Measurements from ENCODE around the gene CRLF3. TPM values are rescaled to one million over a fixed set of nuclear protein-coding genes. Genes with fewer than 3 reads are reported as not detected.
"Not testable (repeated sequence)": the region's sequence is repeated elsewhere in the genome, so short reads cannot be mapped to it uniquely, and the experiment has no call there.

CRLF3 gene
- total and polyA plus RNA-seq, 12 donors = 3.1 to 18.0 (median 6.8) TPM

- Histone ChIP-seq H3K4me3 (peak overlapping the region in 1 of 4 donors; percentile 96), H3K36me3 (replicated peaks in 1 of 2) (no peaks in the 10 kb centered on the region)
- DNase-seq = no peak
Measured at GRCh38 chr17:30821871-30822723, 2.4 kb downstream of the CRLF3 start.

GRCh38 chr17:30819971-30820705, 4.4 kb downstream of the CRLF3 start:
- Histone ChIP-seq H3K4me3 (no peak overlapping the region), H3K4me1 (replicated peaks in 1 of 2) (peaks cover 8 to 28% of the 10 kb centered on the region in 2 donors), H3K9me3 (replicated peaks in 1 of 3) (no peaks in the 10 kb centered on the region), H3K36me3 (replicated peaks in 1 of 2) (no peaks in the 10 kb centered on the region), H3K27ac (no peak overlapping the region), H3K27me3 (no peaks in the 10 kb centered on the region)
- DNase-seq = no peak
- intact Hi-C loops (cut with DNase I) = loop anchor here (10.0 kb wide), 1 partner anchor 105 kb away; no protein-coding TSS in a partner anchor
- TF ChIP-seq POLR2A (IDR thresholded peaks at IDR 0.05) (no peak), CTCF (IDR thresholded peaks at IDR 0.05) (no peak)
- WGBS, 4 donors = 72 to 79% (median 77%) methylated on average over 7 to 8 of the region's 8 CpGs

More at GRCh38 chr17:30821871-30822723, 2.4 kb downstream of the CRLF3 start:
- H3K27me3 ChIP-seq = no peaks in the 10 kb centered on the region
- TF ChIP-seq POLR2A (IDR thresholded peaks at IDR 0.05) (no peak), CTCF (IDR thresholded peaks at IDR 0.05) (no peak)
- intact Hi-C loops (cut with DNase I) = loop anchor here (10.0 kb wide), 1 partner anchor 107 kb away; no protein-coding TSS in a partner anchor
- H3K9me3 ChIP-seq (replicated peaks in 1 of 3) = no peaks in the 10 kb centered on the region
- H3K4me1 ChIP-seq (replicated peaks in 1 of 2) = peaks cover 9 to 31% of the 10 kb centered on the region in 2 donors
- peak overlapping the region in 1 of 5 donors; percentile 7 for H3K27ac ChIP-seq
- WGBS, 4 donors = 47 to 53% (median 48%) methylated on average over 9 of the region's 9 CpGs

- 88 to 97% (median 94%) methylated on average over 7 of the region's 7 CpGs for WGBS, 4 donors
- DNase-seq = no peak
- Histone ChIP-seq H3K27me3 (no peaks in the 10 kb centered on the region), H3K9me3 (replicated peaks in 1 of 3) (no peaks in the 10 kb centered on the region), H3K4me3 (no peak overlapping the region), H3K36me3 (replicated peaks in 1 of 2) (no peaks in the 10 kb centered on the region), H3K4me1 (replicated peaks in 1 of 2) (peaks cover 8 to 10% of the 10 kb centered on the region in 2 donors), H3K27ac (no peak overlapping the region)
- intact Hi-C loops (cut with DNase I) = no loop called here
- TF ChIP-seq CTCF (IDR thresholded peaks at IDR 0.05) (no peak), POLR2A (IDR thresholded peaks at IDR 0.05) (no peak)
Measured at GRCh38 chr17:30816165-30816564, 8.3 kb downstream of the CRLF3 start.

- DNase-seq = peak in 3 of 7 donors; percentile 22 to 55 (median 24)
- H3K27ac ChIP-seq; H3K9me3 ChIP-seq (replicated peaks in 1 of 3); H3K36me3 ChIP-seq (replicated peaks in 1 of 2); intact Hi-C loops (cut with DNase I); H3K4me3 ChIP-seq; H3K27me3 ChIP-seq: not testable (repeated sequence)
- WGBS, 4 donors = 78 to 88% (median 82%) methylated on average over 9 of the region's 9 CpGs
- H3K4me1 ChIP-seq (replicated peaks in 1 of 2) = peaks cover 8 to 10% of the 10 kb centered on the region in 2 donors
Measured at GRCh38 chr17:30814860-30815259, 9.6 kb downstream of the CRLF3 start.

- DNase-seq; H3K4me3 ChIP-seq; intact Hi-C loops (cut with DNase I); H3K36me3 ChIP-seq (replicated peaks in 1 of 2); H3K27ac ChIP-seq; H3K27me3 ChIP-seq; H3K9me3 ChIP-seq (replicated peaks in 1 of 3): not testable (repeated sequence)
- WGBS, 4 donors = 86 to 94% (median 87%) methylated on average over 12 of the region's 12 CpGs
- peaks cover 8 to 10% of the 10 kb centered on the region in 2 donors for H3K4me1 ChIP-seq (replicated peaks in 1 of 2)
Measured at GRCh38 chr17:30814236-30814635, 10.3 kb downstream of the CRLF3 start.

Data from adrenal gland (tissue), 12 donors.